ENCODE results near the gene CEP43.
A peak's percentile ranks its signal among the peaks of the same experiment; 100 is the strongest.

Gene CEP43

GRCh38 chr6:166966268-166966667 is 32.9 kb upstream of the CEP43 start:
- no peak for DNase-seq (ENCODE audit: low spot score)

- DNase-seq (ENCODE audit: low spot score) = no peak
Measured at GRCh38 chr6:166969390-166970002, 29.7 kb upstream of the CEP43 start.

GRCh38 chr6:166970091-166970490 is 29.1 kb upstream of the CEP43 start:
- no peak for DNase-seq (ENCODE audit: low spot score)

- DNase-seq (ENCODE audit: low spot score) = no peak
Measured at GRCh38 chr6:166970776-166971175, 28.4 kb upstream of the CEP43 start.

- no peak for DNase-seq (ENCODE audit: low spot score)
Measured at GRCh38 chr6:166971271-166971670, 27.9 kb upstream of the CEP43 start.

GRCh38 chr6:166972101-166972500 is 27.1 kb upstream of the CEP43 start:
- no peak for DNase-seq (ENCODE audit: low spot score)

GRCh38 chr6:166976636-166977035 is 22.6 kb upstream of the CEP43 start:
- DNase-seq (ENCODE audit: low spot score) = no peak

GRCh38 chr6:166977621-166978525 is 21.3 kb upstream of the CEP43 start:
- DNase-seq (ENCODE audit: low spot score) = no peak

GRCh38 chr6:166980738-166981137 is 18.5 kb upstream of the CEP43 start:
- no peak for DNase-seq (ENCODE audit: low spot score)

- DNase-seq (ENCODE audit: low spot score) = no peak
Measured at GRCh38 chr6:166987448-166987847, 11.7 kb upstream of the CEP43 start.

- no peak for DNase-seq (ENCODE audit: low spot score)
Measured at GRCh38 chr6:166987930-166988329, 11.3 kb upstream of the CEP43 start.

- no peak for DNase-seq (ENCODE audit: low spot score)
Measured at GRCh38 chr6:166988674-166989201, 10.5 kb upstream of the CEP43 start.

- peak; percentile 33 for DNase-seq (ENCODE audit: low spot score)
Measured at GRCh38 chr6:166989427-166990032, 9.7 kb upstream of the CEP43 start.

GRCh38 chr6:166996406-166996805 is 2.8 kb upstream of the CEP43 start:
- DNase-seq (ENCODE audit: low spot score) = no peak

GRCh38 chr6:166997348-166997747 is 1.8 kb upstream of the CEP43 start:
- DNase-seq (ENCODE audit: low spot score) = no peak

GRCh38 chr6:166997768-166998255 is 1.4 kb upstream of the CEP43 start:
- peak; percentile 69 for DNase-seq (ENCODE audit: low spot score)

GRCh38 chr6:166998256-166999144 is 697 bp upstream of the CEP43 start:
- no peak for DNase-seq (ENCODE audit: low spot score)

GRCh38 chr6:166999884-167000253 is 672 bp downstream of the CEP43 start:
- no peak for DNase-seq (ENCODE audit: low spot score)

GRCh38 chr6:167000759-167001158 is 1.6 kb downstream of the CEP43 start:
- DNase-seq (ENCODE audit: low spot score) = no peak

- no peak for DNase-seq (ENCODE audit: low spot score)
Measured at GRCh38 chr6:167005350-167006159, 6.4 kb downstream of the CEP43 start.

GRCh38 chr6:167007985-167008384 is 8.8 kb downstream of the CEP43 start:
- DNase-seq (ENCODE audit: low spot score) = no peak
